ENCODE measurements around the gene DUSP7. TPM values are rescaled to one million over a fixed set of nuclear protein-coding genes. Genes with fewer than 3 reads are reported as not detected.

Gene DUSP7
- total and polyA plus RNA-seq, 9 of the 15 experiments (the other 6 are each of a cell fraction or from before 2014, with no cell fraction given) = 0.45 to 15.8 (median 8.2) TPM

GRCh38 chr3:52055537-52056351, 627 bp downstream of the DUSP7 start (continued):
- no peak for TF ChIP-seq ZKSCAN8 (CRISPR knock-in tag; IDR thresholded peaks at IDR 0.05)
- TF ChIP-seq E2F3 (CRISPR knock-in tag; IDR thresholded peaks at IDR 0.05) = 0 out of 2 replicates have a peak, but pooled peaks have one; percentile 47
- peak; percentile 51; the same call in 1 of the 2 replicates for TF ChIP-seq TFAP4 (CRISPR knock-in tag; IDR thresholded peaks at IDR 0.05; ENCODE audit: borderline replicate concordance)
- TF ChIP-seq ZBTB11 (CRISPR knock-in tag; IDR thresholded peaks at IDR 0.05) = 0 out of 6 replicates have a peak, but pooled peaks of 1 of the 3 experiments have one; percentile 43
- 0 out of 2 replicates have a peak, but pooled peaks have one; percentile 15 for TF ChIP-seq ZNF263 (CRISPR knock-in tag; IDR thresholded peaks at IDR 0.05; ENCODE audit: borderline replicate concordance)
- no peak for TF ChIP-seq IRF9 (tag; IDR thresholded peaks at IDR 0.05)
- TF ChIP-seq CREB3L1 (IDR thresholded peaks at IDR 0.05; ENCODE audit: borderline replicate concordance, low read depth) = peak; percentile 55; the same call in 1 of the 2 replicates
- peak; percentile 36; the same call in 1 of the 2 replicates for TF ChIP-seq ZNF511 (CRISPR knock-in tag; IDR thresholded peaks at IDR 0.05)
- TF ChIP-seq TBL1XR1 (IDR thresholded peaks at IDR 0.05; ENCODE audit: low read length in 2 of 2) = no peak
- no peak for TF ChIP-seq POU5F1 (IDR thresholded peaks at IDR 0.05; ENCODE audit: borderline replicate concordance, low read depth, low read length, partially characterized antibody)
- TF ChIP-seq GTF2A2 (tag; IDR thresholded peaks at IDR 0.05) = no peak
- TF ChIP-seq MAZ (CRISPR knock-in tag; conservative IDR thresholded peaks at IDR 0.05 in 1 of 2, IDR thresholded peaks at IDR 0.05 in 1 of 2) = peak in 1 of 2 experiments; percentile 24; a peak in 1 of 4 replicates
- peak in 1 of 2 experiments; percentile 69; a peak in 1 of 4 replicates for TF ChIP-seq HDAC1 (IDR thresholded peaks at IDR 0.05)
- no peak for TF ChIP-seq NR4A1 (CRISPR knock-in tag; IDR thresholded peaks at IDR 0.05)
- 0 out of 2 replicates have a peak, but pooled peaks have one; percentile 26 for TF ChIP-seq NR4A1 (tag; IDR thresholded peaks at IDR 0.05)
- 0 out of 2 replicates have a peak, but pooled peaks have one; percentile 50 for TF ChIP-seq SMAD4 (CRISPR knock-in tag; conservative IDR thresholded peaks at IDR 0.05)
